ENCODE measurements around the gene TBC1D24.
"Not testable (repeated sequence)": the region's sequence is repeated elsewhere in the genome, so short reads cannot be mapped to it uniquely, and the experiment has no call there.

TBC1D24 gene

DNA sequence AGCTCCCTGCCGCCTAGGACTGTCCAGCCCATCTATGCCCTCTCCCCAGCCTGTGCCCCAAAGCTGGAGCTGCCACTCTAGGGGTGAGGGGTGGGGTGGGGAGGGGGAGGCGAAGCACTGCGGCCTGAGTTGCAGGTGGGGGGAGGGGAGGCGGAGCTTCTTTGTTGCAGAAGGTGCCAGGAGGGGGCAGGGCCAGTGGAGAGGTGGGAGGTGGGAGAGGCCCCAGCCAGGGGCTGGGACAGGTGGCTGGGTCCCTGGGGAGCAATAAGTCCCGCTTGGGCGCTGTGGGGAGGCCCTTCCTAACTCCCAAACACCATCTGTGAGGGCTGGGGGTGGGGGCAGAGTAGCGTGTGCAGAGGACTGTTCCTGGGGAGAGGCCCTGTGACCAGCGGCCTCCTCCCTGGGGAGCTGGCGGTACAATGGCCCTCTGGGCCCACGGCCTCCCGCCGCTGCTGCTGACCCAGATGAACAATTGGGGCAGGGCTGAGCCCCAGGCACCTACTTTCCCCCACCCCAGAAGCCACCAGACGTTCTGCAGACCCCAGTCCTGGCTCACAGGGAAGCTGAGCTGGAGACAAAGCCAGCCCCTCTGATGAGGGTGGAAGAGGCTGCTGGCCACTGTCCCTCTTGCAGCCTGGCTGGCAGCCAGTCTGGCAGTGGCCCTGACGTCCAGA, 6.1 kb upstream of the TBC1D24 start:
- DNase-seq (ENCODE audit: low read depth in 3 of 3): no peak

DNA sequence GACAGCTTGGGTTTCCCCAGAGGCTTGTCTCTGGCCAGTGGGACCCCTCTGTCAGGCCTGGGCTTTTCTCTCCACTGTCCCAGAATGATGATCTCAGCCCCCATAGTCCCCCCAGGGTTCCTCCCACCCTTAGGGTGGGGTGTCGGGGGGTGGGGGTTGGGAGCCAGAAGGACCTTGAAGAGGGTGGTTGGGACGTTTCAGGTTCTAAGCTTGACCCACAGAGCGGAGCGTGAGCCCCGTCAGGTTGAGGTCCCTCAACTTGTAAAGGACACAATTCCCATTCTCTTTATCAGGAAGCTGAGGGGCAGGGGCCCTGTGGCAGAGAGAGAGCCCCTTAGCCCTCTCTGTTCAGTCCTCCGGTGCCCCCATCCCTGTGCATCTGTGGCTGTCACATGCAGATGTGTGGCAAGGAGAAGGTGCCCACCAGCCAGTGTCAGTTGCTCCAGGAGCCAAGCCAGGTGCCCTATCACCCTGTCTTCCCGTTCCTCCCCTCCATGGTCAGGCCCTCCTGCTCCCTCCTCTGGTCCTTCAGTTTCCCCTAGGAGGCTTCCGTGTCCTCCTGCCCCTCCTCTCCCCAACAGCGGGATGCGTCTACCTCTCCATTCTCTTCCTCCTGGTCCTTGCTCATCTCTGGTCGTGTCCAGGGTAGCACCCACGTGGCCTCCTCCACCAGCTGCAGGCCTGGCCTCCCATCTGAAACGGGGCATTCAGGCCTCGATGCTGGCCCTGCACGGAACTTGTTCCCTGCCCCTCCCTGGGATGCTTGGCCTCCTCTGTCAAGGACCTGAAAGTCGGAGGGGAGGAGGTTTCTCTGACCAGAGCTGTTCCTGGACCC, 5.3 kb upstream of the TBC1D24 start:
- no peak for DNase-seq (ENCODE audit: low read depth in 3 of 3)

DNA sequence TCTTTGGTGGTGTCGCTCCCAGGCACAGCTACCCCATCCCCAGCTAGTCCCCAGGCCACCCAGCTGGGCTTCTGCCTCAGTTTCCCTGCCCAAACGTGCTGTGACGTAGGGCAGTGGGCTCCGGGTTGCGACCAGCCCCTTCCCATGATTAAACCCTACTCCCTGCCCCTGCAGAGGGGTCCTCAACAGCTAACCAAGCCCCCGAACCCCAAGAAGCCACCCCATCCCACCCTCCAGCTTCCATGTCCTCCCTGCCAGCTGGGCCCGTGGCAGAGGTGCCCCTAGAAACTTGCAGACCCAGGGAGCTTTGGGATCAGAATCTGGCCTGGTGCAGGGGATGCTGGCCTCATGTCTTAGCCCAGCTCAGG, 4.7 kb upstream of the TBC1D24 start:
- DNase-seq (ENCODE audit: low read depth in 3 of 3): no peak

DNA sequence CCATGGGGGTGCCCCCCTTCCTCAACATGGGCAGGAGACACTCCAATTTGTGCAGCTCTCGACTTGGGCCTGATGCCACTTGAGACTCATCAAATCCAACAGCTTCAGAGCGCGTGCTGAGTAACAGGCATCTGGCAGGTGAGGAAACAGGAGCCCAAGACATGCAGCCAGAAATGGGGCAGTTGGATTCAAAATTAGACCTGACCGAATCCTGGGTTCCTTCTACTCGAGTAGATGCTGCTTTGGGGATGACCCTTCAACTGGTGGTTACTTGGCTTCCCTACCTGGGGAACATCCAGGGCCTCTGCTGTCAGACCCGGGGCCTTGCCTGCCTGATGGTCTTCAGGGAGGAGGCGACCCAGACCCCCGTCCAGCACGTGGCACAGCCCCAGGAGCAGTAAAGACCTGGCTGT, 4.3 kb upstream of the TBC1D24 start:
- no peak for DNase-seq (ENCODE audit: low read depth in 3 of 3)

DNA sequence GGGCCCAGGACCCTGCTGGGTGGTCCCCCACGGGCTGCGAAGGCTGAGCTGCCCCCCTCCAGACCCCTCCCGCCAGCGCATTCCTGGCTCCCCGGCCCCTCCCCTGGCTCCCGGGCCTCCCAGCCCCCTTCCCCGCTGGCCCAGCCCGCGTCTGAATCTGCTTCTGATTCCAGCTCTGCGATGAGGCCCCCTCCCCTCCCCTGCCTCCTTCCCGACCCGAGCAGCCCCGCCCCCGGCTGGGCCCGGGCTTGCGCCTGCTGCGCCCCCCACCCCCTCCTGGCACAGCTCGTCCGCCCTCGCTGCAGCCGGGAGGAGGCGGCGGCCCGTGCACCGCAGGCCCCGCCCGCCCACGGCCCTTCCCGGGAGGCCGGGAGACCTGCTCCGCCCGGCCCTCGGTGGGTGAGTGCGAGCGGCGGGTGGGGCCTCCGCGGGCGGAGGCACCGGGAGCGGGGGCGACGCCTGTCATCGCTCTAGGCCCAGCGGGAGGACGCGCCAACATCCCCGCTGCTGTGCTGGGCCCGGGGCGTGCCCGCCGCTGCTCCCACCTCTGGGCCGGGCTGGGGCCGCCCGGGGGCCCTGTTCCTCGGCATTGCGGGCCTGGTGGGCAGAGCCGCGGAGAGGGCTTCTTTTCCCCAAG, 3.8 kb upstream of the TBC1D24 start, which contains the start of gene NTN3:
Gene NTN3 (plus strand): TSS at position 282 of the 637 bp plus-strand sequence. CDS start 405 bp downstream, outside the sequence.
- no peak for DNase-seq (ENCODE audit: low read depth in 3 of 3)

DNA sequence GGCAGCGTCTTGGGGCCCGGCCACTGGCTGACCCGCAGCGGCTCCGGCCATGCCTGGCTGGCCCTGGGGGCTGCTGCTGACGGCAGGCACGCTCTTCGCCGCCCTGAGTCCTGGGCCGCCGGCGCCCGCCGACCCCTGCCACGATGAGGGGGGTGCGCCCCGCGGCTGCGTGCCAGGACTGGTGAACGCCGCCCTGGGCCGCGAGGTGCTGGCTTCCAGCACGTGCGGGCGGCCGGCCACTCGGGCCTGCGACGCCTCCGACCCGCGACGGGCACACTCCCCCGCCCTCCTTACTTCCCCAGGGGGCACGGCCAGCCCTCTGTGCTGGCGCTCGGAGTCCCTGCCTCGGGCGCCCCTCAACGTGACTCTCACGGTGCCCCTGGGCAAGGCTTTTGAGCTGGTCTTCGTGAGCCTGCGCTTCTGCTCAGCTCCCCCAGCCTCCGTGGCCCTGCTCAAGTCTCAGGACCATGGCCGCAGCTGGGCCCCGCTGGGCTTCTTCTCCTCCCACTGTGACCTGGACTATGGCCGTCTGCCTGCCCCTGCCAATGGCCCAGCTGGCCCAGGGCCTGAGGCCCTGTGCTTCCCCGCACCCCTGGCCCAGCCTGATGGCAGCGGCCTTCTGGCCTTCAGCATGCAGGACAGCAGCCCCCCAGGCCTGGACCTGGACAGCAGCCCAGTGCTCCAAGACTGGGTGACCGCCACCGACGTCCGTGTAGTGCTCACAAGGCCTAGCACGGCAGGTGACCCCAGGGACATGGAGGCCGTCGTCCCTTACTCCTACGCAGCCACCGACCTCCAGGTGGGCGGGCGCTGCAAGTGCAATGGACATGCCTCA, 3.1 kb upstream of the TBC1D24 start:
- no peak for DNase-seq (ENCODE audit: low read depth in 3 of 3)

DNA sequence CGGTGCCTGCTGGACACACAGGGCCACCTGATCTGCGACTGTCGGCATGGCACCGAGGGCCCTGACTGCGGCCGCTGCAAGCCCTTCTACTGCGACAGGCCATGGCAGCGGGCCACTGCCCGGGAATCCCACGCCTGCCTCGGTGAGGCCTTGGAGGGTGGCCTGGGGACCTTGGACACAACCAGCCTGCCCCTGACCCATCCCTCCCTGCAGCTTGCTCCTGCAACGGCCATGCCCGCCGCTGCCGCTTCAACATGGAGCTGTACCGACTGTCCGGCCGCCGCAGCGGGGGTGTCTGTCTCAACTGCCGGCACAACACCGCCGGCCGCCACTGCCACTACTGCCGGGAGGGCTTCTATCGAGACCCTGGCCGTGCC, 2.5 kb upstream of the TBC1D24 start:
- DNase-seq (ENCODE audit: low read depth in 3 of 3): no peak

DNA sequence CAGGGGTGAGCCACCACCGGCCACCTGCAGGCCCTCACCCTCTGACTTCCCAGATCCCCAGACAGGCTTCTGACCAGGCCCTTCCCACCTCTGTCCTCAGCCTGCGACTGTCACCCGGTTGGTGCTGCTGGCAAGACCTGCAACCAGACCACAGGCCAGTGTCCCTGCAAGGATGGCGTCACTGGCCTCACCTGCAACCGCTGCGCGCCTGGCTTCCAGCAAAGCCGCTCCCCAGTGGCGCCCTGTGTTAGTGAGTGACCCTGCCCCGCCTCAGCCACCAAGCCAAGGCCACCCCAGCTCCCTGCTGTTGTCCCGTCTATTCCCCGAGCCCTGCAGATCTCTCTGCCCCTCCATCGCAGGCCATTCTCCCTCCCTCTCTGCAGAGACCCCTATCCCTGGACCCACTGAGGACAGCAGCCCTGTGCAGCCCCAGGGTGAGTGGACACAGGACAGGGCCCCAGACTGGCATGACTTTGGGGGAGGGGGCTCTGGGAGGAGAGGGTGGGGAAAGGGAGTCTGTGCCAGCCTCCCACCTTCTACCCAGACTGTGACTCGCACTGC, 2.0 kb upstream of the TBC1D24 start:
- no peak for DNase-seq (ENCODE audit: low read depth in 3 of 3)

DNA sequence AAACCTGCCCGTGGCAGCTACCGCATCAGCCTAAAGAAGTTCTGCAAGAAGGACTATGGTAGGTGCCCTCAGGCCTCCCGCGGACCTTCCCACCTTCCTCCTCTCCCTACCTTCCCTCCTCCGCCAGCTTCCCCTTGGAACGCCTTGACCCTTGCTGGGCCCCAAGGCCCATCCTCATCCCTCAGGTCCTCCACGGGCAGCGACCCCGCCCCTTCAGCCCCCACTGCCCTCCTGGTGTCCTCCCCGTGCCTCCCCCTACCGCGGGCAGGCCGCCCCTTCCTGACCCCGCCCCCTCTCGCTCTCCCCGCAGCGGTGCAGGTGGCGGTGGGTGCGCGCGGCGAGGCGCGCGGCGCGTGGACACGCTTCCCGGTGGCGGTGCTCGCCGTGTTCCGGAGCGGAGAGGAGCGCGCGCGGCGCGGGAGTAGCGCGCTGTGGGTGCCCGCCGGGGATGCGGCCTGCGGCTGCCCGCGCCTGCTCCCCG, 1.4 kb upstream of the TBC1D24 start:
- DNase-seq (ENCODE audit: low read depth in 3 of 3): no peak

DNA sequence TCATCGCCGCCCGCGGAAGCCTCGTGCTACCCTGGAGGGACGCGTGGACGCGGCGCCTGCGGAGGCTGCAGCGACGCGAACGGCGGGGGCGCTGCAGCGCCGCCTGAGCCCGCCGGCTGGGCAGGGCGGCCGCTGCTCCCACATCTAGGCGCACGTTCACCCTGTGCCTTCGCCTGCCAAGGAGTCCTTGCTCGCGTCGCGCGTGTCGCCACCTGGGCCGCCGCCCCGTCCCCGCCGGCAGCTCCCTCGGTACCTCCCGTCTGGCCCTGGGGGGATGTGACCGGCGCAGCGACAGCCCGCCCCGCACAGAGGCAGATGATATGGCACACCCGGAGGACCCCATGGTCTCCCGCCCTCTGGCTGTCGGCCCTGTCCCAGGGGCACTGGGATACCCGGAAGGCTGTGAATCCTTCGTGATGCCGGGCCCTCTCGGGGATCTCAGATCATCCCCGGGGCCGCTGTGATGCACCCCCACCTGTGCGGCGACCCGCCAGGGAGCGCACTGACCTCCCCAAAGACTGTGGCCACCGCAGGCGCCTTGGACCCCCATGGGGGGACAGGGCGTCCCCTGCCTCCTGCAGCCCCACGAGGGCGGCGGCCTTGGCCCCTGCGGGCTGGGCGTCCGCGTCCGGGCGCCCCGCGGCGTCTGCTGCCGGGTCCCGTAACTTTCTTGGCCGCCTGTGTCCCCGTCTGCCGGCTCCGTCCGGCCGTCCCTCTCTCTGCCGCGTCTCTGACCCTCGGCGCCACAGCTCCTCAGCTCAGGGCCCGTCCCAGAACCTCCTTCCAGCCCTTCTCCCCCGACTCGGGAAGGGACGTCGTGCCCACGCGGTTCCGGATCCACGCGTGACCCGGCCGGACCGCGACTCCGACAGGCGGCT, 689 bp upstream of the TBC1D24 start:
- peak; percentile 34 to 42 (median 41) for DNase-seq (ENCODE audit: low read depth in 3 of 3)

DNA sequence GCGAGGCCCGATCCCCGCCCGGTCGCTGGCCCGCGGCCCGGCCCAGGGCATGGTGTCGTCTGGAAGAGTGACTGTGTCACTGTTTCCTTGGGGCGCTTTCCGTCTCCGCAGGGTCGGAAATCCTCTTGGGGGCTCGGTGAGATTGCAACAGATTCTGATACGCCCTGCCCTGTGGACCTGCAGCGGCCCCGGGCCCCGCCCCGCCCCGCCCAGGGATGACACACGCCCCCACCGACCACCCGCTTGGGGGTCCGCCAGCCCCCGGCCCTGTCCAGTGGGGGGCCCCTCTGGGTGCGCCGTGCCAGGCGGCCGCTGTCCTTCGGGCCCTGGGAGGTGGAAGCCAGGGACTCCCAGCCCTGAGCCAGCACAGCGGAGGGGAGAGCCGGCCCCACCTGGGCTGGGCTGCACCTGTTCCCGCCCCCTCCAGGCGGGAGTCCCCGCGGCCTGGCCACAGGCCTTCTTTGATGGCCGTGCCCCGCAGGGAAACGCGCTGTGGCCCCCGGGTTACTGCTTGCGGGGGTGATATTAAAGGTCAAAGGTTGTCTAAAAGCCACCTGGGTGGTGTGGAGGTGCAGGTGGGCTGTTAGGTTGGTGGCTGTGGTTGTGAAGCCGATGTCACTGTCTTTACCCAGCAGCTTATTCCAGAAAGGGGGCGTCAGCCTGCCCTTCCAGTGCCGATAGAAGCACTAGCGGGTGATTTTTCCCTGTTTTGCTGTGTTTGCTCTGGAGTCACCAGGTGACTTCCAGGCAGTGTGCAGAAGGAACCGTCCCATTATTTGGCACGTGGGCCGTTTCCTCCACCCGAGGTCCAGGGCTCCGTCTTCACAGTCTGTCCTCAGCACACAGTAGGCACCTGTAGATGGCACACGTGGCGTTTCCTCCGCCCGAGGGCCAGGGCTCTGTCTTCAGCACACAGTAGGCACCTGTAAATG, 752 bp downstream of the TBC1D24 start:
- no peak for DNase-seq (ENCODE audit: low read depth in 3 of 3)

DNA sequence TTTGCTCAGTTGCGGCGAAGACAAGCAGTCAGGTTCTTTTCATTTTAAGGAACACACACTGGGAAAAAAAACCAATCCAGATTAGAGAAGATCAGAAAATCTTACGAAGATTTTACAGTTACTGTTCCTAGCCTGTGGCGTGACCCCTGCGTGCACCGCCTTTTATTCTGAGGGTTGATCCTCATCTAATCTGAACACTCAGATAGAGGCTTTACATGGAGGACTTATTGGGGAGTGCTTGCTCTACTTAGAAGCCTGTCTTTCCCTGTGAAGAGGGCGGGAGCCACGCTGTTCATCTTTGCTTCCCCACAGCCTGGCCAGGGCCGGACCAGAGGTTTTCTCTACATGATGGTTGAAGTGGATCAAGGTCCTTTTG, 1.4 kb downstream of the TBC1D24 start:
- DNase-seq (ENCODE audit: low read depth in 3 of 3): no peak

DNA sequence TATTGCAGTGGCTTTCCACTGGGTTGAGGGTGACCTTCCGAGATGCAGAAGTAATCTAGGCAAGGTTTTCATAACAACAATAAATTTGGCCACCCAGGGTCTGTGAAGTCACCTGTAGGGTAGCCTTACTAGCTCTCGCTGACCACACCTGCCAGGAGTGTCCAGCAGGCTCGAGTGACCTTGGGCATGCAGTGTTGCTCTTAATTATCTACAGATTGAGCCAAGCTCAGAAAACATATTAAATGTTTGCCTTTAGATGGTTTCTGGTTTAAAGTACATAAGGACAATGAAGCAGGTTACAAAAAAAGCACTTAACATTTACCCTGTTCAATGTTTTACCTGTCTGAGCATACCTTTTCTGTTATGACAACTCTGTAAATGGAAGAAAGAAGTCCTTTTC, 1.8 kb downstream of the TBC1D24 start:
- DNase-seq (ENCODE audit: low read depth in 3 of 3): no peak

DNA sequence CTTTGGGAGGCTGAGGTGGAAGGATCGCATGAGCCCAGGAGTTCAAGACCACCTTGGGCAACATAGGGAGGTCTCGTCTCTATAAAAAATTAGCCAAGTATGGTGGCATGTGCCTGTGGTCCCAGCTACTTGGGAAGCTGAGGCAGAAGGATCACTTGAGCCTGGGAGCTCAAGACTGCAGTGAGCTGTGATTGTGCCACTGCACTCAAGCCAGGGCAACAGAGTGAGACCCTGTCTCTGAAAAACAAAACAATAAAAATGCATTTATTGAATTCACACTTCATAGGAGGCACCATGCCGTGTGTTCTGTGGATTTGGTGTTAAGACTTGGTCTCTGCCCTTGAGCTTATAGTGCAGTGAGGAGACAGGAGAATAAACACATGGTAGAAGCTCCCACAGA, 2.4 kb downstream of the TBC1D24 start:
- no peak for DNase-seq (ENCODE audit: low read depth in 3 of 3)

DNA sequence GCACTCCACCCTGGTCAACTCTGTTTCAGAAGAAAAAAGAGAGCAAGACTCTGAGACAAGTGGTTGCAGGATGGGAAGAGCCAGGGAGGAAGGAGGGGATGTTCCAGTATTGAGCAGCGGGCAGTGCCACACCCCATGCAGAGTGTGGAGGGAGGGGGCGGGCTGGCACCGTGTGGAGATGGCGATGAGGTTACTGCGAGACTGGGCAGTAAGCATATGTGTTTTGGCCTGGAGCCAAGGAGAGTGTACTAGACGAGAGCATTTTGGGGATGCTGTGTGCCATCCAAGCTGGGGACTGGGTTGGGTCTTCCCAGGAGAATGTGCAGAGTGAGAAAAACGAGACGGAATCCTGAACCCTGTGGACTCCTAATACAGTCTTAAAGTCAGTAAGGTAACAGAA, 3.4 kb downstream of the TBC1D24 start:
- DNase-seq (ENCODE audit: low read depth in 3 of 3): no peak

DNA sequence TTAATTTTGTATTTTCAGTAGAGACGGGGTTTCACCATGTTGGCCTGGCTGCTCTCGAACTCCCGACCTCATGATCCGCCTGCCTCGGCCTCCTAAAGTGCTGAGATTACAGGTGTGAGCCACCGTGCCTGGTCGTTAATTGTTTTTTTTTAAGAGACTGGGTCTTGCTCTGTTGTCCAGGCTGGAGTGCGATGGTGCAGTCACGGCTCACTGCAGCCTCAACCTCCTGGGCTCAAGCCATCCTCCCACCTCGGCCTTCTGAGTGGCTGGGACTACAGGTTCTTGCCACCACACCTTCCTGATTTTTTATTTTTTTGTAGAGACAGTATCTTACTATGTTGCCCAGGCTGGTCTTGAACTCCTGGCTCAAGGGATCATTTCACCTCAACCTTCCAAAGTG, 5.1 kb downstream of the TBC1D24 start:
- not testable (repeated sequence) for DNase-seq (ENCODE audit: low read depth in 3 of 3)

DNA sequence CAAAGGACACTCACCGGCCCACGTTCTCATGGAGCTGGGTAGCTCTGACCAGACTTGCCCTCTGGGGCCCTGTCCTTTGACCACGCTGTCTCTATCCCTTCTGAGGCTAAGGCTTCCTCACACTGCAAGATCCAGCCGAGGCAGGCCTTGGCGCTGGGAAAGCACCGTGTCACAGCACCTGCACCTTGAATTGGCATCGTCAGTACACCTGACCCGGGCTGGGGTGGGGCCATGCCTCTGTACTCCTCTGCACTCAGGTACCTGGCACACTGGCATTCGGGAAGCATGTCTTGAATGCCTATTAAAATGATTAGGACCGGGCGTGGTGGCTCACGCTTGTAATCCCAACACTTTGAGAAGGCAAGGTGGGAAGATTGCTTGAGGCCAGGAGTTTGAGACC, 6.0 kb downstream of the TBC1D24 start:
- no peak for DNase-seq (ENCODE audit: low read depth in 3 of 3)

DNA sequence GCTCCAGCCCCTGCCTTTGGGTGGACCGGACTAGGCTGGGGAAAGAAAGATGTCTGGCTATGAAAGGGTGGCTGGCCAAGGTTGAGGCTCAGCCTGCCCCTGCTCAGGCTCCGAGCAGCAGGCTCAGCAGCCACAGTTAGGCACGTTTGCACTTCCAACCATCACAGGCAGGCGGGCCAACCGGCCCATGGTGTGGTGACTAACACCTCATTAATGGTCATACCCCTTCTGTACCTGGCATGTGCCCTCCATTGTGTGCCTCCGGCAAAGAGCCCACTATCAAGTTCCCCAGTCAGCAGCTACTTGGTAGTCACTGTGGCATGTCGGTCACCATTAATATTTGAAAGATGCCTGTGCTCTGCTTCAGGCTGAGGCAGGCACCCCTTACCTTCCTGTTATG, 6.7 kb downstream of the TBC1D24 start:
- no peak for DNase-seq (ENCODE audit: low read depth in 3 of 3)

DNA sequence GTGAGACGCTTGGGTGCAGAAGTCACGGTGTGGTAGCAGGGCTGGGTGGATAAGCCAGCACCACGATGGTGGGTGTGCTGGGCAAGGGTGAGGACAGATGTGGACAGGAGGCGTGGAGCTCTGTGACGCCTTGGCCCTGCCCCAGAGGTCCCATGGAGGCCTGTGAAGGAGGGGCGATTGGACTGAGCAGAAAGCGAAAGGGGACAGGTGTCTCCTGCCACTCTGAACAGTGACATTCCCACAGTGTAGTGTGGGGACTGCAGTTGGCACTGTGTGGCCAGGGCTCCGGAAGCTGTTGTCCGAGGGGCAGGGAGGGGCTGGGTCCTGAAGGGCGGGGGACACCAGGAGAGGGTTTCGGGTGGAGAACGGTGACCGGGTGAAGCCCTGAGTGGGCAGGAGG, 7.3 kb downstream of the TBC1D24 start:
- no peak for DNase-seq (ENCODE audit: low read depth in 3 of 3)

Data from stimulated activated CD4-positive, alpha-beta T cell treated with anti-CD3 and anti-CD28 coated beads, TNF-alpha, amount 100 ng/mL, for 4 hours (primary cell).